ENCODE results near the gene PAK2. TPM values are rescaled to one million over a fixed set of nuclear protein-coding genes. Genes with fewer than 3 reads are reported as not detected.
"Not testable (repeated sequence)": the region's sequence is repeated elsewhere in the genome, so short reads cannot be mapped to it uniquely, and the experiment has no call there.

The PAK2 gene
- total RNA-seq, 1 donor, result 45.6 TPM

DNA sequence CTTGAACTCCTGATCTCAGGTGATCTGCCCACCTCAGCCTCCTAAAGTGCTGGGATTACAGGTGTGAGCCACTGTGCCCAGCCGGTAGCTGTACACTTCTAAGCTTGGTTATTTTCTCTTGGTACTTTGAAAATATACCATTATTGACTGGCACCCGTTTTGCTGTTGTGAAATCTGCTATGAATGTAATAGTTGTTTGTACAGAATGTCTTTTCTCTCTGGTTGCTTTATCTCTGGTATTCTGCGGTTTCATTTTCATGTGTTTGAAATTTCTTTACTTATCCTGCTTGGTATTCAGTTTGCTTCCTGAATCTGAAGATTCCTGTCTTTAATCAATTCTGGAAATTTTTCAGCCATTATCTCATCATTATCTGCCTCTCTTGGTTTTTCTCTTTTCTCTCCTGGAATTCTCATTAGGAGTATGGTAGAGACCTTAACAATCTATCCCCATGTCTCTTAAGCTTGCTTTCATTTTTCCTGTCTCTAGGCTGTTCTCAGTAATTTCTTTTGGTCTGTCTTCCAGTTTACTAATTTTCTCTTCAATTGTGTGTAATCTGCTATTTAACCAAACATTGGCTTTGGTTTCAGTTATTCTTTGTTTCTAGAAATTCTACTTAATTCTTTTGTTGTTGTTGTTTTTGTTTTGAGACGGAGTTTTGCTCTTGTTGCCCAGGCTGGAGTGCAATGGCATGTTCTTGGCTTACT, 2.8 kb upstream of the PAK2 start:
- TF ChIP-seq, protein P1, sequence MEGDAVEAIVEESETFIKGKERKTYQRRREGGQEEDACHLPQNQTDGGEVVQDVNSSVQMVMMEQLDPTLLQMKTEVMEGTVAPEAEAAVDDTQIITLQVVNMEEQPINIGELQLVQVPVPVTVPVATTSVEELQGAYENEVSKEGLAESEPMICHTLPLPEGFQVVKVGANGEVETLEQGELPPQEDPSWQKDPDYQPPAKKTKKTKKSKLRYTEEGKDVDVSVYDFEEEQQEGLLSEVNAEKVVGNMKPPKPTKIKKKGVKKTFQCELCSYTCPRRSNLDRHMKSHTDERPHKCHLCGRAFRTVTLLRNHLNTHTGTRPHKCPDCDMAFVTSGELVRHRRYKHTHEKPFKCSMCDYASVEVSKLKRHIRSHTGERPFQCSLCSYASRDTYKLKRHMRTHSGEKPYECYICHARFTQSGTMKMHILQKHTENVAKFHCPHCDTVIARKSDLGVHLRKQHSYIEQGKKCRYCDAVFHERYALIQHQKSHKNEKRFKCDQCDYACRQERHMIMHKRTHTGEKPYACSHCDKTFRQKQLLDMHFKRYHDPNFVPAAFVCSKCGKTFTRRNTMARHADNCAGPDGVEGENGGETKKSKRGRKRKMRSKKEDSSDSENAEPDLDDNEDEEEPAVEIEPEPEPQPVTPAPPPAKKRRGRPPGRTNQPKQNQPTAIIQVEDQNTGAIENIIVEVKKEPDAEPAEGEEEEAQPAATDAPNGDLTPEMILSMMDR (IDR thresholded peaks at IDR 0.05; ENCODE audit: insufficient read depth, low read length), result no peak
- H3K4me3 ChIP-seq (ENCODE audit: low read depth, low read length), result no peak overlapping the region
- no peak for DNase-seq (ENCODE audit: low read depth)

DNA sequence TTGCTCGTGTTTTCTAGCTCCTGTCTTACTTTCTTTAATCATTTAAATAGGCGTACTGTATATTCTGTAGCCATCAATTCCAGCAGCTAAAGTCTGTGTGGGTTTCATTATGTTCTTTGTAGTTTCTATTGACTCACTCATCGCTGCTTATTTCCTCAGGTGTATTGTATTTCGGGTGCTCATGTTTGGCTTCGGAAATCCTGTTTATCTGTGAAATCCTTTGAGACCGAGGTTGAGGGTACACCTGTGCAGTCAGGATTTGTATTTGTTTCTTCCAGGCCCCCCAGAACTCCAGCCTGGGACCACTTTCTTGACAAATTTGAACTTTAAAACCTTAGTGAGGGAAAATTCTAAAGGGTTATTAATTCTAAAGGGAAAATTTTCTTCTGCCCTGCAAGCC, 2.0 kb upstream of the PAK2 start:
- DNase-seq (ENCODE audit: low read depth), result no peak
- TF ChIP-seq, protein P1 (IDR thresholded peaks at IDR 0.05; ENCODE audit: insufficient read depth, low read length), result no peak
- no peak overlapping the region for H3K4me3 ChIP-seq (ENCODE audit: low read depth, low read length)

DNA sequence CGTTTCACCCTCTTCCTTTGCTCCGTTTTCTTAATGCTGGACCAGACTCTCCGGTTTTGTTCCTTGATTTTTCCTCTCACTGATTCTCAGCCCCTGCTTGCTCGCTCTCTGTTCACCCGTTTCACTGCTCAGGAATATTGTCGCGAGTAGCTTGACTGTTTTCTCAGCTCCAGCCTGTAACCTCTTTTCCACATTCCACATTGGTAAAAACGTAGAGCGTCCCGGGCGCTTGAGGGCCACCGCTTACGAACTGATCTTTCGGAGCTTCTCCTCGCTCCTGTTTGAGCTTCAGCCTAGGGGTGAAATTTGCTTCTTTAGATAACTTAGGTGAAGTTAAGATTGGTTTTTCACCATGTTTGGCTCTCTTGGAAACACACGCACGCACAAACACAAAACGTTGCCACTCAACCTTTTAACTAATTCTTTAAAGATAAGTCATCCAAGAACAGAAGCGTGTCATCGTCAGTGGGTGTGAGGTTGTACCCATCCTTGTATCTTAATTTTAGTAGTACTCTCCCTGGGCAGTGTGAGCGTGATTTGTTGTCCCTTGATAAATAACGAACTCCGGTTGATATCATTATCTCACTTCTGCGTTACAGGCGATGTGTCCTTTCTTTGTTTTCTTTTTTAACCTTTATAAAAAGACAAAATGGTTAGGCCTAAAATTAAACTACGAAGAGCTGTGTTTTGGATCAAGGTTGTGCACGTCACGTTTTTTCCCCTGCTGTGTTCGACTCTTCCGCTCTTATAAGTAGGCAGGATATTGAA, 1.0 kb downstream of the PAK2 start:
- H3K4me3 ChIP-seq (ENCODE audit: low read depth, low read length), result peak overlapping the region; percentile 87
- DNase-seq (ENCODE audit: low read depth), result peak; percentile 62
- TF ChIP-seq, protein P1 (IDR thresholded peaks at IDR 0.05; ENCODE audit: insufficient read depth, low read length), result no peak

DNA sequence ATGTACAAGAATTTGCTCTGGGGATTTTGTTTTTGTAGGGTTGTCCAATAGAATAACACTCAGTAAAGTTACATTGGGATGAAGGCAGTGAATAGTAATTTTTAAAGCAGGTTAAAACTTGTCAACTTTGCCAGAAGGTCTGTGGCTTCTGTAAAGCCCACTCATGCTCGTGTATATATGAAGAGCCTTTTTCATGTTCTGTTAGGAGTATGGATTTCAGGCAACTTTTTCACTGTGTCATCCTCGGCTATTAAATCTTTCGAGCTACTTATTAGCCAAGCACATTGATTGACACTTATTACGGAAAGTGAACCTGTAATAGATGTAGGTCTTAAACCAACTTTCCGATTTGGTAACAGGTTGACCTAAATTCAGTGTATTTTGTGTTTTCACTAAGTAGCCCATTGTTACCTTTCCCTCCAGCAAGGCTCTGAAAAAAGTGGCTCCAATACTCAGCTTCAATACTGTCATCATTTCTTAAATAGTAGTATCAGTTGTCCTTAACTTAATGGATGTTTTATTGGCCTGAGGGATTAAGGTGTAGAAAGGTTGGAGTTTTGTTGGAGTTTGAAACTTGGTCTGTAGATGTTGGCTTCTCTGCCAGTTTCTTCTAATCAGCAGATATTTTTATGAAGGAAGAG, 1.7 kb downstream of the PAK2 start:
- H3K4me3 ChIP-seq (ENCODE audit: low read depth, low read length), result peak overlapping the region; percentile 87
- DNase-seq (ENCODE audit: low read depth), result no peak
- TF ChIP-seq, protein P1 (IDR thresholded peaks at IDR 0.05; ENCODE audit: insufficient read depth, low read length), result no peak

DNA sequence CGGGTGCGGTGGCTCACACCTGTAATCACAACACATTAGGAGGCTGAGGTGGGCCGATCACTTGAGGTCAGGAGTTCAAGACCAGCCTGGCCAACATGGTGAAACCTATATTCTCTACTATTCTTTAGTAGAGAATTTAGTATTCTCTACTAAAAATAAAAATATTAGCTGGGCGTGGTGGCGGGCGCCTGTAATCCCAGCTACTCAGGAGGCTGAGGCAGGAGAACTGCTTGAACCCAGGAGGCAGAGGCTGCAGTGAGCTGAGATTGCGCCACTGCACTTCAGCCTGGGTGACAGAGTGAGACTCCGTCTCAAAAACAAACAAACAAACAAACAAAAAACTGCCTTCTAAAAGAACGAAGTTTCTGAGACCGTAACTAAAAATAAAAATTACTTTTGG, 3.9 kb downstream of the PAK2 start:
- DNase-seq (ENCODE audit: low read depth); H3K4me3 ChIP-seq (ENCODE audit: low read depth, low read length): not testable (repeated sequence)

DNA sequence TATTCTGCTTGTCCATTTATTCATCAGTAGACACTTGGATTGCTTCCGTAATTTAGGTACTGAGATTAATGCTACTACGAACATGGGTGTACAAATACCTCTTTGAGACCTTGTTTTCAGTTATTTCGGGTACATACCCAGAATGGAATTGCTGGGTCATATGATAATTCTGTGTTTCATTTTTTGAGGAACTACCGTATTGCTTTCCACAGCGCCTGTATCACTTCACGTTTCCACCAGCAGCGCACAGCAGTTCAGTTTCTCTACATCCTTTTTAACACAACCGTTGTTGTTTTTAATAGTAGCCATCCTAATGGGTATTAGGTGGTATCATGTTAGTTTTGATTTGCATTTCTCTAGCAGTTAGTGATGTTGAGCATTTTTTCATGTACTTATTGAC, 9.5 kb downstream of the PAK2 start:
- DNase-seq (ENCODE audit: low read depth), result no peak
- TF ChIP-seq, protein P1 (IDR thresholded peaks at IDR 0.05; ENCODE audit: insufficient read depth, low read length), result no peak
- H3K4me3 ChIP-seq (ENCODE audit: low read depth, low read length), result no peak overlapping the region

DNA sequence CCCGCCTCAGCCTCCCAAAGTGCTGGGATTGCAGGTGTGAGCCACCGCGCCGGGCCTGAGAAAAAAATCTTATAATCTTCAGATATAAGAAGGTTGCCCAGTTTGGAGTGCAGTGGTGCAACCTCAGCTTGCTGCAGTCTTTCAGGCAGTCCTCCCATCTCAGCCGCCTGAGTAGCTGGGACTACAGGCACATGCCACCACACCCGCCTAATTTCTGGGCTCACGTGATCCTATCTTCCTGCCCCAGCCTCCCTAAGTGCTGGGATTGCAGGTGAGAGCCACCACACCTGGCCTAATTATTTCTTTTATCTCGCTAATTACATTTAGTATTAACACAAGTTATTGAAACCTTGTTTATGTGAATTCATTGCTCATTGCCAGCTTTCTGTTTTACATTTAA, 13.5 kb downstream of the PAK2 start:
- no peak for DNase-seq (ENCODE audit: low read depth)
- H3K4me3 ChIP-seq (ENCODE audit: low read depth, low read length), result no peak overlapping the region
- TF ChIP-seq, protein P1 (IDR thresholded peaks at IDR 0.05; ENCODE audit: insufficient read depth, low read length), result no peak

Data from fibroblast of the aortic adventitia (primary cell).